GM12873 (cell line): ENCODE results near the gene PKP1.

Experiments
- TF ChIP-seq, protein P1 (sequence below): IDR thresholded peaks from 2 replicates; pipeline ENCODE4 v1.5.1; 2012; ENCODE audit warnings: low read depth, mild to moderate bottlenecking, moderate library complexity, low read length, control low read depth; ENCODE audit not compliant: insufficient read depth; ENCODE audit errors: missing control alignments

Gene PKP1

DNA sequence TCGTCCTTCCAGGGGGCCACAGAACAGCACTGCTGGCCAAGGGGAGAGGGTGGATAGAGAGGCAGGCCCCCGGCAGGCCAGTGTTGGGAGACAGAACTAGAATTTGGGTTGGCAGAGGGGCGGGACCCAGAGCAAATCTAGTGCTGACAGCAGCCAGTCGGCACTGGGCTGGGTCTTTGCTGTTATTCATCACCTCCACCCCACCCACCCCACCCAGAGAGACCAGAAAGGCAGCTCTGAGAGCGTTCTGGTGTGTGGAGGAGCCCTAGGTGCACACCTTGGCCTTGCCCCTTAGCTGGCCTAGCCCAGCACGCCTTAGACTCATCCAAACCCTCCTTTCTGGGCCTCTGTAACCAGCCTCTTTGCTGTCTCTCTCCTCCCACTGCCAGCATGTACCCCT, 6.4 kb upstream of the PKP1 start:
- TF ChIP-seq, protein P1, sequence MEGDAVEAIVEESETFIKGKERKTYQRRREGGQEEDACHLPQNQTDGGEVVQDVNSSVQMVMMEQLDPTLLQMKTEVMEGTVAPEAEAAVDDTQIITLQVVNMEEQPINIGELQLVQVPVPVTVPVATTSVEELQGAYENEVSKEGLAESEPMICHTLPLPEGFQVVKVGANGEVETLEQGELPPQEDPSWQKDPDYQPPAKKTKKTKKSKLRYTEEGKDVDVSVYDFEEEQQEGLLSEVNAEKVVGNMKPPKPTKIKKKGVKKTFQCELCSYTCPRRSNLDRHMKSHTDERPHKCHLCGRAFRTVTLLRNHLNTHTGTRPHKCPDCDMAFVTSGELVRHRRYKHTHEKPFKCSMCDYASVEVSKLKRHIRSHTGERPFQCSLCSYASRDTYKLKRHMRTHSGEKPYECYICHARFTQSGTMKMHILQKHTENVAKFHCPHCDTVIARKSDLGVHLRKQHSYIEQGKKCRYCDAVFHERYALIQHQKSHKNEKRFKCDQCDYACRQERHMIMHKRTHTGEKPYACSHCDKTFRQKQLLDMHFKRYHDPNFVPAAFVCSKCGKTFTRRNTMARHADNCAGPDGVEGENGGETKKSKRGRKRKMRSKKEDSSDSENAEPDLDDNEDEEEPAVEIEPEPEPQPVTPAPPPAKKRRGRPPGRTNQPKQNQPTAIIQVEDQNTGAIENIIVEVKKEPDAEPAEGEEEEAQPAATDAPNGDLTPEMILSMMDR = no peak

DNA sequence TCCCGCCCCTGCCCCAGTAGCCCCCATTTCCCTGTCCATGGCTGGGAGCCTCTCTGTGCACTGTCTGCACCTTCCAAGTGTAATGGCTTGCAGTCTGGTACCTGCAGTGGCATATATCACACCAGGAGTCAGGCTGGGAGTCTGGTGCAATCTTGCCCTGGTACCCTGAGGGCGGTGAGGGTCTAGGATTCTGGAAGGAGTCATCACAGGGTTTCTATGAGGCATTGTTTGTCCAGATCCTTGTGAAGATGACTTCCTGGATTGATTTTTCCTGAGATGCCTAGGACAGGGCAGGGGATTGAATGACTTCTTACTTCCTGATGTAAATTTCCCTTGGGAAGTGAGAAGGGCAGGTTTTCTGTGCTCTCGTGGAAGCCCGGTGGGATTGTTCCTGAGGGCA, 5.9 kb upstream of the PKP1 start:
- TF ChIP-seq, protein P1 = no peak

DNA sequence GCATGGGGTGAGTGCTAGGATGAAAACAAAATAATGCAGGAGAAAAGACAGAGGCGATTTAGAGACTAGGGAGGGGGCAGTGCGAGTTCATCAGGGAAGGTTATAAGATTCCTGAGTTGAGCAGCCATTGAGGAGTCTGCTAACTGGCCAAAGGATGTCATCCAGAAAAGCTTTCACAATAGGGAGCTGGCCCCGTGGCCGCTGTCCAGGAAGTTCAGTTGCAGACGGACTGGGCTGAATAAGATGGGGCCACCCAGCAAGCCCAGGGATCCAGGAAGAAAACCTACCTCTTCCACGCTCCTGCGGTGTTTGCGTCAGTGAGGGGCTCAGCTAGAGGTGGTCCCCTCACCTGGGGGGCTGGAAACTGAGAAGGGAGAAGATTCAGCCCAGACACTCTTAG, 4.0 kb upstream of the PKP1 start:
- TF ChIP-seq, protein P1 = no peak

DNA sequence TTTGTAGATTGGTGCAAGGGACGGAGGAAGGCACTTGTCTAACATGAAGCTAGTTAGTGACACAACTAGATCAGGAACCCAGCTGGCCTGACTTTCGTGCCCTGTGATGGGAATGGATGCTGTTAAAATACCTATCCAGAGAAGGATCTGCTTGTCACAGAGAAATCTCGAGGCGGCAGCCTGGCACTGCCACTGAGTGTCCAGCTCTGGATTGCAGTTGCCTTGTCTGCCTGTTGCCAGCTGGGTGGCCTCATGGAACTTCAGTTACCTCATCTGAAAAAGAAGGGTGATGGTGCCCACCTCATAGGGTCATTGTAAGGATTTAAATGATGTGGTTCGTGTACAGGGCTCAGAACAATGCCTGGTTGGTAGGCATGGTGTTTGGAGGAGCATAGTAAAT, 2.4 kb upstream of the PKP1 start:
- TF ChIP-seq, protein P1 = no peak

DNA sequence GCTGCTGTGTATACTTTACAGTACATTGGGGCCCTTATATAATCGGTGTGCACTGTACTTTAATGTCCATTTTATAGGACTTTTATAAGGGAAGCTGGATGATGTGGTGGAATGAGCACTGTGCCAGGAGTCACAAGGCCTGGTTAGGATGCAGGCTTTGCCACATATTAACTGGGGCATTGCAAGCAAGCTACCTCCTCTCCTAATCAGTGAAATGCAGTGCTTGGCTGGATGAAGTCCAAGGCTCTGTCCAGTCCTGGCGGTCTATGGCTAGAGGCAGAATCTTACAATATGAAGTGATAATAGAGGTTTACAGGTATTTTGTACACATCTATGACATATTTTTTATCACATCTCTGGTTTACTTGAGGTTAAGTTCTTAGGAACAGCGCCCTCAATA, 1.7 kb upstream of the PKP1 start:
- TF ChIP-seq, protein P1 = no peak

DNA sequence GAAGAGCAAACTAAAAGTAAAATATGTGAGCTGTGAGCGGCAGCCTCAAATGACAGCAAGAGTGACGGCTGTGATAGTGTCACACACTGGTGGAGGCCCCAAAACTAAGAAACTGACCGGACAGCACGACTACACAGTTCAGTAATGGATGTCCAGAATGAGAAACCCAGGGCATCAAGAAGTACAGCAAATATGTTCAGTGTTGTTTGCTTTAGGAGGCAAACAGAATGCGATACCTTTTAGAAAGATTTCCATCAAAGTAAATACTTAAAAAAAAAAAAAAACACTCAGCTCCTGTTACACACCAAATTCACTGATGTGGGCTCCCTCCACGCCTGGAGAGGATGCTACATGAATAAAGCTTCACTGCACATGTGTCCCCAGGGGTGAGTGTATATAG, 1.1 kb upstream of the PKP1 start:
- TF ChIP-seq, protein P1 = no peak

DNA sequence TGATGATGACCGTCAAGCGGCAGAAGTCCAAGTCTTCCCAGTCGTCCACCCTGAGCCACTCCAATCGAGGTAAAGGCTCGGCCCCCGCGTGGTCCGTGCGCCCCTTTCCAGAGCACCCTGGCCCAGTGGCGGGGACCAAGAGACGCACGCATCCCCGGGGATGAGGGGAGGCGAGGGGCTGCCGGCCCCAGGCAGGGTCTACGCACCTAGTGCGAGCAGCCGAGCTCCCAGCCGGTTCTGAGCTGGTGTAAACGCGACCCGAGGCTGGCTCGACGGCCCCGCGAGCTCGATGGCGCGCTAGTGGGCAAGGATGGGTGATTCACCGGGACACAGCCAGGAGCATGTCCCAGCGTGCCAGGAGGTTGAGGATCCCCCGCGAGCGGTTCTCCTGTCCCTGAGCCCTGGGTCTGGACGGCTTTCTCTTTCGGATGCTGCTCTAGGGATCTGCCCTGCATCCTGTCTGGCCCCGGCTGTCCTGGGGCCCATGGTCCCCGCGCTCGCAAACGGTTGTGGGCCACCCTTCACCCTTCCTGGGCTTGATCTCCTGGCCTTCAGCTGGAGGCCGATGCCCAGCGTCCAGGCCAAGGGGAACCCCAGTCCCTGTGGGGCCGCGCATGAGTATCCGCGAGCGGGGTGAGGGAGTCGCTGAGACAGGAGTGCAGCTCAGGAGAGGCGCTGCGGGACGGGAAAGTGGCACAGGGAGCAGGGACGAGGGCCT, 689 bp downstream of the PKP1 start:
- TF ChIP-seq, protein P1 = no peak
